Adipose tissue (tissue), 3 donors: Measurements from ENCODE around the gene FEM1B. TPM values are rescaled to one million over a fixed set of nuclear protein-coding genes. Genes with fewer than 3 reads are reported as not detected.

Source experiments
- H3K27ac ChIP-seq: one replicate; pipeline ENCODE4 v1.5.1; 2013; ENCODE audit warnings: low read depth, low read length
- WGBS, 3 donors: extraction: QIAGEN DNeasy Blood & Tissue Kit; methylation state at CpG; one replicate each; pipeline ENCODE4 v1.1.7; 2013; 5-methylcytosine and 5-hydroxymethylcytosine counted together
- polyA plus RNA-seq, 3 donors: library from polyadenylated mRNA; stranded (reverse); fragments of 200-250 nt; gene quantifications; one replicate each; pipeline ENCODE4 v1.2.3, GENCODE V29; 2013
- donor health status: healthy with polysubstance abuse.
- donor health status: Bipolar disorder and iron deficiency.
- donor health status: healthy.

FEM1B gene
- polyA plus RNA-seq, 3 donors, result 5.1 to 15.6 (median 11.7) TPM

DNA sequence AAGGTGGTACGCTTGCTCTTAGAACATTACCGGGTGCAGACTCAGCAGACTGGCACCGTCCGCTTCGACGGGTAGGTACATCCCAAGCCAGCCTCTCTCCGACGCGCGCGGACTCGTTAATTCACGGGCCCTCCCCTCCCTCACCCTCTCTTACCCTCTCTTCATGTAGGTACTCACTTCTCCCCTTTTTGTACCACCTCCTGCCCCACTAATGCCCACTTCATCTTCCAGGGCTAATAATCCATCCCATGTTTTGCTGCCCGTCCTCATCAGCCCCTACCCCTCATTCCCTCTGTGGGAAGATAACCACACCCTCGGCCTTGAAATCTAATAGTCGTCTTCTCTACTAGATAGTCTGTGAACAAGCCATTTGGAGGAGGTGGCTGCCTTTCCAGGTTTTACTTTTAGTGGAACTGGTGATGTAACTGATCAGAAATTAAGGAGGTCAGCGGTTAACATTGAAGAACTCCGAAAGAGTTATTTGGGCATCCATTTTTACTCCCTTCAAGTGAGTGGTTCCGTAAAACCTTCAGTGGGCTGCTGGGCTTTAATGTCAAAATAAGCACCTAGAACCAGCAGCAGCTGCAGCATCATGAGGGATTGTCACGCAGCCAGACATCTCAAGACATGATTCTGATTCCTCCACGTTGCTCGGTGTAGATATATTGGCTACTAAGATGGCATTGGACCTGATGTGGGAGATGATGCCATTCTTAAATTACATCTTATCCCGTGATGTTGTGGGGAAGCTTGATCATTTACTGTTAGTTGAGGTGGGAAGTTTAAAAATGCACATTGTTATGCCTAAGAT is 1.3 kb downstream of the FEM1B start:
- 1 to 2% (median 2%) methylated on average over 23 of the region's 23 CpGs for WGBS, 3 donors

DNA sequence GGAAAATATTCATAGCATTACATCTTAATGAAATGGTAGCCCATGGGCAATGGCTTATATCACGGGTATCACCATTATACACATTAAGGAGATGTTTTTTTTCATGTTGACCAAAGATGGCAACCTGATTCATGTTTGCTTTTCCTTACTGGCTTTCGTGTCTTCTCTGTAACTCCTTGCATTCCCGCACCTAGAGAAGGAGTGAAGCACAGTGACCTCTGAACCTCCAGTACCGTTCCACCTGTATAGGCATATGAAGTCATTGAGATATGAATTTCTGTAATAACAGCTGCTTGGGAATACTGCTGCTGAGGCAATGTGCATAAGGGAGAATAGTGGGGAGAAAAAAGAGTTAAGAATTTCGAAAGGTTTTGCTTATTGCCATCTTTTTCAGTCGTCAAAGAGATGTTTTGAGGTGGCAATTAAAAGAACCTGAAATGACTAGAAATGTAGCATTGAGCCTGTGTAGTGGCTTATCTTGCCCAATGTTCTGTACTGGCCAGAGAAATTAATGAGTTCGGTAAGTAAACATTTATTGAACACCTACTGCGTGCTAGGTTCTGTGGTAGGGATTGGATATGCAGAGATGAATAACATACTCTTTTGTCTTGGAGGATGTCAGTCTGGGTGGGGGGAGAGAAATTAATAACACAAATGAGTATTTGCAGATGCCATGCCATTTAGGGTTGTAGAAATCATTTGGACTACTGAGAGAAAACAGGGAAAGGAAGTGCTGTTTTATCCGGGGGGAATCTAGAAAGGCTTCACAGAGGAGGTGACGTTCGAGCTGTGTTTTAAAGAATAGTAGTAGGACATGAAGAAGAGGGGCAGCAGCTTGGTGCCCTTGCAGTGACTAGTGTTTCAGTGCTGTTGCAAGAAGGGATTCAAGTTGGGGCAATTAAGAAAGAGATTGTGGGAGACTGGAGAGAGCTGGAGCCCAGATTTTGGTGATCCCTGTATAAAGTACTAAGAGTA is 2.5 kb downstream of the FEM1B start:
- no peak overlapping the region for H3K27ac ChIP-seq
- 25 to 46% (median 43%) methylated on average over 11 of the region's 11 CpGs for WGBS, 3 donors

More for the DNA sequence above, 1.3 kb downstream of the FEM1B start:
- H3K27ac ChIP-seq, result peak overlapping the region; percentile 98

DNA sequence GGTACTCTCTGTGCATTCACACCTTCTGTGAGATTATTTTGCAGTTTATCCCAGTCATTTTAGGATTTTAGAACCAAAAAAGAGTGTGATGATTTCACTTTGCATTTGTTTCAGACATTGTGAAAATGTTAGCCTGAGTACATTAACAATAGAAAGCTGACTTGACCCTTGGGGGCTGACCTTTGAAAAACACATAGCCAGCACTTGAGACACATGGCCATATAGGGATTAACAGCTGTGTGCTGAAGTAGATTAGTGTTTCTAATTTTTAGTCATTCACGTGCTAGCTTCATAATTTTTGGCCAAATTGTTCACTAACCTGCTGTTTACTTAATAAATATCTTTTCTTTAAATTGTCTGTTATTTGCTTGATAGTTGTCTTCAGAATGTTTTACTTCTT is 3.5 kb downstream of the FEM1B start:
- 13 to 41% (median 17%) methylated on average over 1 of the region's 1 CpG for WGBS, 3 donors
- no peak overlapping the region for H3K27ac ChIP-seq

DNA sequence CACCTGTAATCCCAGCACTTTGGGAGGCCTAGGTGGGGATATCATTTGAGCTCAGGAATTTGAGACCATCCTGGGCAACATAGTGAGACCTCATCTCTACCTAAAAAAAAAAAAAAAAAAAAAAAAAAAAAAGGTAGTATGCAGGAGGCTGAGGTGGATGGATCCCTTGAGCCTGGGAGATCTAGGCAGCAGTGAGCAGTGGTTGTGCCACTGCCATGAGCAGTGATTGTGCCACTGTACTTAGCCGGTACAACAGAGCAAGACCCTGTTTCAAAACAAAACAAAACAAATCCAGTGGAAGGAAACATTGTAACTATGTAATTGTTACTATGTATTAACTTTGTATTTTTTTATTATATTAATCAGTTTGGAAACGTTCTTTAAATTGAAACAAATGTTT is 5.9 kb downstream of the FEM1B start:
- H3K27ac ChIP-seq, result no peak overlapping the region
- 75 to 85% (median 78%) methylated on average over 2 of the region's 2 CpGs for WGBS, 3 donors

DNA sequence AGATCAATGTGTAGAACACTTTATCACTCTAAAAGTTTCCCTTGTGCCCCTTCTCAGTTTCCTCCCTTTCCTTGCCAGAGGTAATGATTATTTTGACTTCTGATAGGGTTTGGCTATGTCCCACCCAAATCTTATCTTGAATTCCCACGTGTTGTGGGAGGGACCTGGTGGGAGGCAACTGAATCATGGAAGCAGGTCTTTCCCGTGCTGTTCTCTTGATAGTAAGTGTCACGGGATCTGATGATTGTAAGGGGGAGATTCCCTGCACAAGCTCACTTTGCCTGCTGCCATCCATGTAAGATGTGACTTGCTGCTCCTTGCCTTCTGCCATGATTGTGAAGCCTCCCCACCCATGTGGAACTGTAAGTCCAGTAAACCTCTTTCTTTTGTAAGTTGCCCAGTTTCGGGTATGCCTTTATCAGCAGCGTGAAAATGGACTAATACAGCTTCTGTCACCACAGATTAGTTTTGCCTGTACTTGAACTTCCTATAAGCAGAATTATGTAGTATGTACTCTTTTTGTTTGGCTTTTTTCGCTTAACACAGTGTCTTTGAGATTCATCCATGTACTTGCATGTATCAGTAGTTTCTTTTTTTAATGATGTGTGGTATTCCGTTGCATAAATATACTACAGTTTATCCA is 7.2 kb downstream of the FEM1B start:
- H3K27ac ChIP-seq, result no peak overlapping the region
- WGBS, 3 donors, result 78 to 82% (median 80%) methylated on average over 7 of the region's 7 CpGs

DNA sequence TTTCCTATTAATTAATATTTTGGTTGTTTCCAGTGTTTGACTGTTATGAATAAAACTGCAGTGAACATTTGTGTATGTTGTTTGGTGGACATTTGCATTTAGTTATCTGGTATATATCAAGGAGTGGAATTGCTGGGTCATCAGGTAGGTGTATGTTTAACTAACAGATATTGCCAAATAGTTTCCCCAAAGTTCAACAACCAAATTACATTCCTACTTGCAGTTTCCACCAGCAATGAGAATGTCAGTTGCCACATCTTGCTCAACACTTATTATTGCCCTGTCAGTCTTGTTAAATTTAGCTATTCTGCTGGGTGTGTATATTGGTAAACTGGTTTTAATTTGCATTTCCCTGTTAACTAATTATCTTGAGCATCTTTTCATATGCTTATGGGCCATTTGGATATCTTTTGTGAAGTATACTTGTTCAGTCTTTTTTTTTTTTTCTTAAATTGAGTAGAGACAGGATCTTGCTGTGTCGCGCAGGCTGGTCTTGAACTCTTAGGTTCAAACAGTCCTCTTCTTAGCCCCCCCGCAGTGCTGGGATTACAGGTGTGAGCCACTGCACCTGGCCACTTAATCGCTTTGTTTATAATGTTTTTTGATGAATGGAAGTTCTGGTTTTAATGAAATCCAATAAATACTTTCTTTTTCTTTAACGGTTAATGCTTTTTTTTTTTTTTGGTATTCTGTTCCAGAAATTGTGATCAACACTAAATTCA is 7.9 kb downstream of the FEM1B start:
- no peak overlapping the region for H3K27ac ChIP-seq
- WGBS, 3 donors, result 68 to 86% (median 82%) methylated on average over 5 of the region's 5 CpGs

DNA sequence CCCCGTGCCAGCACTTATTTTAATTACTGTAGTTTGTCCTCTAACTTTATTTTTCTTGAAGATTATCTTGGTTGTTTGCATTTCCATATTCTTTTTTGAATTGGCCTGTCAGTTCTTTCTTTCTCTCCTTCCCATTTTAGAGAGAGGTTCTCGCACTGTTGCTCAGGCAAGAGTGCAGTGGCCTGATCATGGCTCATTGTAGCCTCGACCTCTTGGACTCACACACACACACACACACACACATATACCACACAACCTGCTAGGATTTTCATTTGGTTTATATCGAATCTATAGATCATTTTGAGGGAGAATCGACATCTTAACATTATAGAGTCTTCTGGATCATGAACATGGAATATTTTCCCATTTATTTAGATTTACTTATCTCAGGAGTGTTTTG is 8.7 kb downstream of the FEM1B start:
- 69 to 82% (median 80%) methylated on average over 5 of the region's 5 CpGs for WGBS, 3 donors
- no peak overlapping the region for H3K27ac ChIP-seq

DNA sequence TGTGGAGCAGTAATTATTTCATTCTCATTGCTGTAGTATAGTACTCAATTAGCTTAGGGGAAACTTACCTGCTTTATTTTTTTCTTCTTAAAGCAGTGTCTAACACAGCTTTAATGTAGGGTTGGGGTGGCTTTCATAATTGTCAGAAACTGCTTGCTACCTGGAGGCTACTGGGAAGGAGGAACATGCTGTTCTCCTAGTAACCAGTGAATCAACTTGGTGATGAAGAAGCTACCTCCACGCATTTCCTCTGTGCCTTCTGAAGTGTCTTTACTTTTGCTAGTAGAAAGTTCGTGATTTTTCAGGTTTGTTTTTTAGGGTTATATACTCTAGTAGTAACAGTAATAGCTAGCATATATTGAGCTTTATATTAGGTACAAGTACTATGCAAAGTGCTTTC is 11.5 kb downstream of the FEM1B start:
- 82 to 87% (median 82%) methylated on average over 2 of the region's 2 CpGs for WGBS, 3 donors
- no peak overlapping the region for H3K27ac ChIP-seq

DNA sequence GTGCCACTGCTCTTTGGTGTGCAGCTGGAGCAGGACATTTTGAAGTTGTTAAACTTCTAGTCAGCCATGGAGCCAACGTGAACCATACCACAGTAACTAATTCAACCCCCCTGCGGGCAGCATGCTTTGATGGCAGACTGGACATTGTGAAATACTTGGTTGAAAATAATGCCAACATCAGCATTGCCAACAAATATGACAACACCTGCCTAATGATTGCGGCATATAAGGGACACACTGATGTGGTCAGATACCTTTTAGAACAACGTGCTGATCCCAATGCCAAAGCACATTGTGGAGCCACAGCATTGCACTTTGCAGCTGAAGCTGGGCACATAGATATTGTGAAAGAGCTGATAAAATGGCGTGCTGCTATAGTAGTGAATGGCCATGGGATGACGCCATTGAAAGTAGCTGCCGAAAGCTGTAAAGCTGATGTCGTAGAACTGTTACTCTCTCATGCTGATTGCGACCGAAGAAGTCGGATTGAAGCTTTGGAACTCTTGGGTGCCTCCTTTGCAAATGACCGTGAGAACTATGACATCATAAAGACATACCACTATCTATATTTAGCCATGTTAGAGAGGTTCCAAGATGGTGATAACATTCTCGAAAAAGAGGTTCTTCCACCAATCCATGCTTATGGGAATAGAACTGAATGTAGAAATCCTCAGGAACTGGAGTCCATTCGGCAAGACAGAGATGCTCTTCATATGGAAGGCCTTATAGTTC is 12.2 kb downstream of the FEM1B start:
- WGBS, 3 donors, result 87 to 92% (median 87%) methylated on average over 14 of the region's 14 CpGs
- no peak overlapping the region for H3K27ac ChIP-seq

DNA sequence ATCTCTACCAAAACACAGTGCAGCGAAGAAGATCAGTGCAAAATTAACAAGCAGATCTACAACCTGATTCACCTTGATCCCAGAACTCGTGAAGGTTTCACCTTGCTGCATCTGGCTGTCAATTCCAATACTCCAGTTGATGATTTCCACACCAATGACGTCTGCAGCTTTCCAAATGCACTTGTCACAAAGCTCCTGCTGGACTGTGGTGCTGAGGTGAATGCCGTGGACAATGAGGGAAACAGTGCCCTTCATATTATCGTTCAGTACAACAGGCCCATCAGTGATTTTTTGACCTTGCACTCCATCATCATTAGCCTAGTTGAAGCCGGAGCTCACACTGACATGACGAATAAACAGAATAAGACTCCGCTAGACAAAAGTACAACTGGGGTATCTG is 13.2 kb downstream of the FEM1B start:
- WGBS, 3 donors, result 70 to 94% (median 84%) methylated on average over 8 of the region's 8 CpGs
- no peak overlapping the region for H3K27ac ChIP-seq

DNA sequence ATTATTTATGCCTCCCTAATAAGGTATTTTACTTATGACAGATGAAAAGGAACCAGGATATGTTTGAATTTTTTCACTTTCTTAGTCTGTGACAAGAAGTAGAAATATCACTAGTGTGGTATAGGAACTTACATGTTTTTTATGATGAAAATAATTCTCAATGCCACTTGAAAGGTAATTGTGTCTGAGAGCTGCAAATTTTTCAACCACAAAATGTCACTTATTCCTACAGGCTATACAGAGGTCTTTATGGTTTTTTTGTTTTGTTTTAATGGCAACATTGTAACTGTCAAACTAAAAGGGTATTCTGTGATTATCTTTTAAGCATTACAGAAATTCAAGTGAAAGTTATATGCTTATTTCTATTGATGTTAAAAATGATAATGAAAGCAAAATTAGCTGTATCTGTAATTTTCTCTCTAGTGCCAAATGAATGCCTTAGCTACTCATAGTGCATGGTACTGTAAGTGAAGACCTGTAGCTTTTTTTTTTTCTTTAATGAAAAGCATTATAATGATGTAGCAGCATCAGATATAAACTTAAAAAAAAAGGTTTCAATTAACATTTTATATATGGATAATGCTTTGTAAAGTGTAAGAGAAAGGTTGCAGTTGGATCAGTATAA is 14.7 kb downstream of the FEM1B start:
- H3K27ac ChIP-seq, result no peak overlapping the region

DNA sequence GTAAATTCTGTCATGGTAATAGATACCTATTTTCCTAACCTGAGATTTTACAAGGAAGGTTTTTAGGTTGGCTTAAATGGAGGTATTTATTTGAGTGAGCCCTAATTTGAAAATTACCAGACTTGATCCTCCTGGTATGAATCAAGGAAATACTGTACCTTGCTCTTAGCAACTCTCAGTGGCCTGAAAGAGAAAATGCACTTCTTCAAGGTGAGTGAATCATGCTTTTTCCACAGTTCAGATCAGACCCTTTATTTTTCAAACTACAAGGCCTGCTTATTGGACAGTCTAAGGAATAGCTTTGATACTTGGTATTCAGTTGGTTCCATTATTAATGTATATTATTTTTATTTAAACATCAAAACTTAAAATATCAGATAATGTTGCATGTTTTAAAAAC is 15.4 kb downstream of the FEM1B start:
- H3K27ac ChIP-seq, result no peak overlapping the region

DNA sequence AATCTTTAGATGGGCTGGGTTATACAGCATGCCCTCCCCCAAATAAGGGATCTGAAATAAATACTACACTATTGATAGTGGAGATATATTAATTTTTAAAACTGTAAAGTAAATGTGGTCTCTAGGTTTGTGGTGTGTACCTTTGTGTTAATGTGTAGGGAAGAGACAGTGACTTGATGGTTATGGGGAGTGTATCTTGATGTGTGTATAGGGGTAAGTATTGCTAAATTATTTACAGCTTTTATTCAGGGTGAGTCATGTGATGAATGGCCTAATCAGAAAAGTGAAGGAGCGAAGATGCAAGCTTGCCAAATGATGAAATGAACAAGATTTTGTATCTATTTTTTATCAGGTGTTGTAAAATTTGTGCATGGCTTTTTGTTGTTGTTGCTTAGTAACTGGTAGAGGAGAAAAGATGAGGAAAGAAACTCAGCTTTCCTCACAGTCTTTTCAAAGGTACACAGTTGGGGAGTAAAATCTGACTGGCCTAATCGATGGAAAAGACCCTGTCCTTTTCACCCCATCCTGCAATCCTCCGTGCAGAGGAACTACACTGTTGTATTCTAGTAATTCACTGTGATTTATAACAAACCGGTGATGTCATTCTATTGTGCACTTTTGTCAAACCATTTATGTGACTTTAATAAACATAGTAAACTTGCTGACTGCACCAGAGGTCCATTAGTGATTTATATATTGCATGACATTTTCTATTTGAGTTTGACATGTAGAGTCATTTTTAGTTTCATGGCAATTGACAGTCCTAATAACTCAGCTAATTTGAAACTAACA is 17.7 kb downstream of the FEM1B start:
- 48 to 76% (median 49%) methylated on average over 4 of the region's 4 CpGs for WGBS, 3 donors
- H3K27ac ChIP-seq, result no peak overlapping the region

DNA sequence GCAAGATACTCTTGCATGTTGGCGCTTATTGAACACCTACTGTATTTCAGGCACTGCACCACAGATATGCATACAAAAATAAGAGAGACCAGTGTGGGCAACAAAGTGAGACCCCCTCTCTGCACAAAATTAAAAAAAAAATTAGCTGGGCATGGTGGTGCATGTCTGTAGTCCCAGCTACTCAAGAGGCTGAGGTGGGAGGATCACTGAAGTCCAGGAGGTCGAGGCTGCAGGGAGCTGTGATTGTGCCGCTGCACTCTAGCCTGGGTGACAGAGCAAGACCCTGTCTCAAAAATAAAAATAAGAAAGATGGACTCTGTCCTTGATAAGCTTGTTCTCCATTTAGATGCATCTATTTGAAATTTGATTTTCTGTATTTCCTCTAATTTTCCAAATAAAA is 20.8 kb downstream of the FEM1B start:
- H3K27ac ChIP-seq, result no peak overlapping the region

DNA sequence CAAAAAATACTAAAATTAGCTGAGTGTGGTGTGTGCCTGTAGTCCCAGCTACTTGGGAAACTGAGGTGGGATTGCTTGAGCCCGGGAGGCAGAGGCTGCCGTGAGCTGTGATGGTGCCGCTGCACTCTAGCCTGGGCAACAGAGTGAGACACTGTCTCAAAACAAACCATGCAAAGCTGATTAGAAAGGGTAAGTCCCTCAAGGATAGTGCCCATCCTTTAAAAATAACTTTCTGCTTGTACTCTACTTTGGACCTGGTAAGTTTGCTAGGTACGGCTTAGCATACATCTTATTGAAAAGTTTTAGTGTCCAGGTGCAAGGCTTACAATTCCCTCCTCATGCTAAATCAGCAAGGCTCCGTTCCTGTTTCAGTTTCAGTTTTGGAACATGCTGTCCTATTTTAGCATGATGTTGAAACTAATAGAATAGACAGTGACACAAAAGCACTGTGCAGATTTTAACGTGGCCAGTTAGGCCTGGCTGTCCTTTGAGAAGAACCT is 21.4 kb downstream of the FEM1B start:
- 8 to 68% (median 9%) methylated on average over 6 of the region's 6 CpGs for WGBS, 3 donors
- no peak overlapping the region for H3K27ac ChIP-seq

More for the DNA sequence above, 20.8 kb downstream of the FEM1B start:
- WGBS, 3 donors, result 90 to 97% (median 94%) methylated on average over 3 of the region's 3 CpGs

DNA sequence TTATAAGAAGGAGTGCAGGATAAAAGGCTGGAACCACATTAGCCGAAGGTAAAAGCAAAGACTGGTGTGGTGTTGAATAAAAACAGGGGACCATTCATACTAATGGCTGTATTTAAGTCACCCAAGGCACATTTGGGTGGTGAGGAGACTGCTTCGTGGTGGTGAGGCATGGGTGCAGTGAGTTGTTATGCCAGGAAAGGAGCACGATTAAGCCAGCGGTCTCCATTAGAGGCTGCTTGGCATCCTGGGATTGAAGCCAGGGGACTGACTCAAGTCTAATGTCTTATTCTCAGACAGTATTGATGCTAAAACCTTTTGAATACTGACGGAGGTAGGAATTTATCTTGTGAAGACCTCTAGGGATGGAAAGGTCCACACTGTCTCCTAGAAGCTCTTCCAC is 21.9 kb downstream of the FEM1B start:
- WGBS, 3 donors, result 49 to 73% (median 51%) methylated on average over 5 of the region's 5 CpGs

More for the DNA sequence above, 21.9 kb downstream of the FEM1B start:
- no peak overlapping the region for H3K27ac ChIP-seq
